Measurements from ENCODE around the gene SF3B5.

SF3B5 gene

DNA sequence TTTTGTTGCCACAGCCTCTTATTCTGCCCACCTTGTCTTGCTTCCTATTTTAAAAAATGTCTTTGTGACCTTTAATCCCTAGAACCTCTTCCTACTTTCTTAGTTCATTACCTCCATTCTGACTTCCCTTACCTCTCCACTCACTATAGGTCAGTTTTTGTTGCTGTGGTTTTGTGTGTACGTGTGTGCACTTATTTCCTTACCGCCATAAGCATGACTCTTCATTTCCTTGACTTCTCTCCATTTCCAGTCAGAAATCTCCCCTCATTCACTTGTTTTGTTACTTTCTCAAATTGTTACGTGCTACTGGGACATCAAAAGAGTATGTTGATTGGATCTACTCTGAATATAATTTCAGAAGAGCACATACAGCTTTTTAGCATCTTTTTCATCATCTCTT is 26.6 kb downstream of the SF3B5 start:
- H3K4me3 ChIP-seq (ENCODE audit: control insufficient read depth, low read depth, low read length): no peak overlapping the region
- TF ChIP-seq, protein P1, sequence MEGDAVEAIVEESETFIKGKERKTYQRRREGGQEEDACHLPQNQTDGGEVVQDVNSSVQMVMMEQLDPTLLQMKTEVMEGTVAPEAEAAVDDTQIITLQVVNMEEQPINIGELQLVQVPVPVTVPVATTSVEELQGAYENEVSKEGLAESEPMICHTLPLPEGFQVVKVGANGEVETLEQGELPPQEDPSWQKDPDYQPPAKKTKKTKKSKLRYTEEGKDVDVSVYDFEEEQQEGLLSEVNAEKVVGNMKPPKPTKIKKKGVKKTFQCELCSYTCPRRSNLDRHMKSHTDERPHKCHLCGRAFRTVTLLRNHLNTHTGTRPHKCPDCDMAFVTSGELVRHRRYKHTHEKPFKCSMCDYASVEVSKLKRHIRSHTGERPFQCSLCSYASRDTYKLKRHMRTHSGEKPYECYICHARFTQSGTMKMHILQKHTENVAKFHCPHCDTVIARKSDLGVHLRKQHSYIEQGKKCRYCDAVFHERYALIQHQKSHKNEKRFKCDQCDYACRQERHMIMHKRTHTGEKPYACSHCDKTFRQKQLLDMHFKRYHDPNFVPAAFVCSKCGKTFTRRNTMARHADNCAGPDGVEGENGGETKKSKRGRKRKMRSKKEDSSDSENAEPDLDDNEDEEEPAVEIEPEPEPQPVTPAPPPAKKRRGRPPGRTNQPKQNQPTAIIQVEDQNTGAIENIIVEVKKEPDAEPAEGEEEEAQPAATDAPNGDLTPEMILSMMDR (IDR thresholded peaks at IDR 0.05; ENCODE audit: control insufficient read depth, insufficient read depth, low read depth, low read length, missing control alignments): no peak
- DNase-seq (ENCODE audit: low read depth): no peak

- TF ChIP-seq, protein P1 (IDR thresholded peaks at IDR 0.05; ENCODE audit: control insufficient read depth, insufficient read depth, low read depth, low read length, missing control alignments): no peak
- no peak for DNase-seq (ENCODE audit: low read depth)
- H3K4me3 ChIP-seq (ENCODE audit: control insufficient read depth, low read depth, low read length): no peak overlapping the region
These were observed 28.5 kb downstream of the SF3B5 start for GRCh38 chr6:144066741-144067484.

- DNase-seq (ENCODE audit: low read depth): no peak
- no peak overlapping the region for H3K4me3 ChIP-seq (ENCODE audit: control insufficient read depth, low read depth, low read length)
- TF ChIP-seq, protein P1 (IDR thresholded peaks at IDR 0.05; ENCODE audit: control insufficient read depth, insufficient read depth, low read depth, low read length, missing control alignments): no peak
These were observed 29.1 kb downstream of the SF3B5 start for GRCh38 chr6:144066255-144066654.

- DNase-seq (ENCODE audit: low read depth): no peak
- TF ChIP-seq, protein P1 (IDR thresholded peaks at IDR 0.05; ENCODE audit: control insufficient read depth, insufficient read depth, low read depth, low read length, missing control alignments): no peak
- H3K4me3 ChIP-seq (ENCODE audit: control insufficient read depth, low read depth, low read length): no peak overlapping the region
These were observed 30.1 kb downstream of the SF3B5 start for GRCh38 chr6:144065213-144065660.

- no peak for DNase-seq (ENCODE audit: low read depth)
- peak overlapping the region; percentile 49 for H3K4me3 ChIP-seq (ENCODE audit: control insufficient read depth, low read depth, low read length)
- TF ChIP-seq, protein P1 (IDR thresholded peaks at IDR 0.05; ENCODE audit: control insufficient read depth, insufficient read depth, low read depth, low read length, missing control alignments): no peak
These were observed 30.8 kb downstream of the SF3B5 start for GRCh38 chr6:144064402-144065212.

GRCh38 chr6:144063744-144064401 is 31.5 kb downstream of the SF3B5 start:
- TF ChIP-seq, protein P1 (IDR thresholded peaks at IDR 0.05; ENCODE audit: control insufficient read depth, insufficient read depth, low read depth, low read length, missing control alignments): no peak

More at GRCh38 chr6:144063744-144064401, 31.5 kb downstream of the SF3B5 start:
- peak overlapping the region; percentile 49 for H3K4me3 ChIP-seq (ENCODE audit: control insufficient read depth, low read depth, low read length)
- DNase-seq (ENCODE audit: low read depth): no peak
